ENCODE measurements around the gene SAMD4A.

- TF ChIP-seq CTCF (conservative IDR thresholded peaks at IDR 0.05) = no peak
- no peak for TF ChIP-seq EZH2 (IDR thresholded peaks at IDR 0.05; ENCODE audit: low read depth)
Observed at GRCh38 chr14:54797556-54797955, 230.6 kb downstream of the SAMD4A start.

All from PC-9 (cell line).